Measurements from ENCODE around the gene MRPL36.
"Not testable (repeated sequence)": the region's sequence is repeated elsewhere in the genome, so short reads cannot be mapped to it uniquely, and the experiment has no call there.

Gene MRPL36

GRCh38 chr5:1814183-1815020 is 14.8 kb upstream of the MRPL36 start:
- DNase-seq: no peak

- no peak for DNase-seq
Observed at GRCh38 chr5:1810581-1811101, 11.0 kb upstream of the MRPL36 start.

GRCh38 chr5:1809416-1810035 is 9.9 kb upstream of the MRPL36 start:
- no peak for DNase-seq

- no peak for DNase-seq
Observed at GRCh38 chr5:1808439-1808838, 8.8 kb upstream of the MRPL36 start.

- no peak for DNase-seq
Observed at GRCh38 chr5:1807451-1808185, 8.0 kb upstream of the MRPL36 start.

GRCh38 chr5:1806974-1807373 is 7.3 kb upstream of the MRPL36 start:
- DNase-seq: no peak

GRCh38 chr5:1806199-1806598 is 6.6 kb upstream of the MRPL36 start:
- no peak for DNase-seq

- DNase-seq: no peak
Observed at GRCh38 chr5:1805736-1806135, 6.1 kb upstream of the MRPL36 start.

GRCh38 chr5:1805326-1805725 is 5.7 kb upstream of the MRPL36 start:
- no peak for DNase-seq

GRCh38 chr5:1804001-1804690 is 4.5 kb upstream of the MRPL36 start:
- DNase-seq: no peak

GRCh38 chr5:1803192-1803591 is 3.6 kb upstream of the MRPL36 start:
- no peak for DNase-seq

GRCh38 chr5:1801967-1802295 is 2.3 kb upstream of the MRPL36 start:
- DNase-seq: no peak

- DNase-seq: peak; percentile 75
Observed at GRCh38 chr5:1801222-1801966, 1.8 kb upstream of the MRPL36 start, which contains the start of gene NDUFS6. Gene NDUFS6, plus strand, starts transcription at chr5:1801407. Its CDS starts 11 bp downstream, at chr5:1801418.

GRCh38 chr5:1800472-1801221 is 1.0 kb upstream of the MRPL36 start:
- no peak for DNase-seq

- no peak for DNase-seq
Observed at GRCh38 chr5:1799110-1799601, 481 bp downstream of the MRPL36 start.

GRCh38 chr5:1798589-1798988 is 1.0 kb downstream of the MRPL36 start:
- DNase-seq: not testable (repeated sequence)

GRCh38 chr5:1797855-1798254 is 1.8 kb downstream of the MRPL36 start:
- DNase-seq: no peak

GRCh38 chr5:1797103-1797800 is 2.4 kb downstream of the MRPL36 start:
- DNase-seq: no peak

- no peak for DNase-seq
Observed at GRCh38 chr5:1796371-1797102, 3.1 kb downstream of the MRPL36 start.

GRCh38 chr5:1795931-1796330 is 3.7 kb downstream of the MRPL36 start:
- DNase-seq: no peak
